Measurements from ENCODE around the gene OTOGL. TPM values are rescaled to one million over a fixed set of nuclear protein-coding genes. Genes with fewer than 3 reads are reported as not detected.
A peak's percentile ranks its signal among the peaks of the same experiment; 100 is the strongest.

The OTOGL gene
- polyA plus RNA-seq, 3 donors, result not detected

- Mint-ChIP-seq H3K27ac (no peak overlapping the region), H3K4me3 (no peak overlapping the region), H3K9me3 (peaks cover 0 to 2% (median 0%) of the 10 kb centered on the region in 7 donors), H3K27me3 (ENCODE audit: low read depth in 3 of 3) (no peaks in the 10 kb centered on the region), H3K36me3 (no peaks in the 10 kb centered on the region), H3K4me1 (no peaks in the 10 kb centered on the region)
- Histone ChIP-seq H3K9me3 (replicated peaks in 1 of 2; ENCODE audit: control insufficient read depth in 1 of 2, insufficient read depth in 1 of 2, low read length in 2 of 2) (no peaks in the 10 kb centered on the region), H3K79me2 (ENCODE audit: insufficient read depth, low read length) (no peaks in the 10 kb centered on the region), H3K27ac (ENCODE audit: low read depth in 1 of 2, low read length in 2 of 2) (no peak overlapping the region), H3K4me2 (replicated peaks; ENCODE audit: extremely low read depth, low read length, poor library complexity, severe bottlenecking) (no peak overlapping the region), H3K9ac (ENCODE audit: insufficient read depth, low read length, poor library complexity, severe bottlenecking) (no peak overlapping the region), H3K27me3 (ENCODE audit: control insufficient read depth in 2 of 2, insufficient read depth in 2 of 2, low read length in 2 of 2) (no peaks in the 10 kb centered on the region), H3K4me1 (ENCODE audit: control insufficient read depth in 1 of 2, insufficient read depth in 2 of 2, low read length in 2 of 2) (no peaks in the 10 kb centered on the region), H3K36me3 (replicated peaks in 1 of 2; ENCODE audit: control insufficient read depth in 1 of 2, insufficient read depth in 2 of 2, low read length in 2 of 2) (no peaks in the 10 kb centered on the region), H4K20me1 (ENCODE audit: insufficient read depth, low read length) (no peaks in the 10 kb centered on the region), H3K4me3 (replicated peaks in 1 of 3; ENCODE audit: low read depth in 2 of 3, low read length in 3 of 3) (no peak overlapping the region), H2AFZ (ENCODE audit: insufficient read depth, low read depth, low read length, poor library complexity, severe bottlenecking) (no peak overlapping the region)
- TF ChIP-seq, protein P1, sequence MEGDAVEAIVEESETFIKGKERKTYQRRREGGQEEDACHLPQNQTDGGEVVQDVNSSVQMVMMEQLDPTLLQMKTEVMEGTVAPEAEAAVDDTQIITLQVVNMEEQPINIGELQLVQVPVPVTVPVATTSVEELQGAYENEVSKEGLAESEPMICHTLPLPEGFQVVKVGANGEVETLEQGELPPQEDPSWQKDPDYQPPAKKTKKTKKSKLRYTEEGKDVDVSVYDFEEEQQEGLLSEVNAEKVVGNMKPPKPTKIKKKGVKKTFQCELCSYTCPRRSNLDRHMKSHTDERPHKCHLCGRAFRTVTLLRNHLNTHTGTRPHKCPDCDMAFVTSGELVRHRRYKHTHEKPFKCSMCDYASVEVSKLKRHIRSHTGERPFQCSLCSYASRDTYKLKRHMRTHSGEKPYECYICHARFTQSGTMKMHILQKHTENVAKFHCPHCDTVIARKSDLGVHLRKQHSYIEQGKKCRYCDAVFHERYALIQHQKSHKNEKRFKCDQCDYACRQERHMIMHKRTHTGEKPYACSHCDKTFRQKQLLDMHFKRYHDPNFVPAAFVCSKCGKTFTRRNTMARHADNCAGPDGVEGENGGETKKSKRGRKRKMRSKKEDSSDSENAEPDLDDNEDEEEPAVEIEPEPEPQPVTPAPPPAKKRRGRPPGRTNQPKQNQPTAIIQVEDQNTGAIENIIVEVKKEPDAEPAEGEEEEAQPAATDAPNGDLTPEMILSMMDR (IDR thresholded peaks at IDR 0.05), result no peak
- no peak for DNase-seq
- WGBS (ENCODE audit: insufficient coverage), result no CpG with 5 or more reads among the region's 1 CpG
- intact Hi-C loops (cut with micrococcal nuclease), result no loop called here
Observed at GRCh38 chr12:80100591-80100990, 1.3 kb downstream of the OTOGL start.

- peak in 2 of 3 donors; percentile 0 to 7 for DNase-seq
- Histone ChIP-seq H3K27ac (ENCODE audit: low read depth in 1 of 2, low read length in 2 of 2) (no peak overlapping the region), H3K36me3 (replicated peaks in 1 of 2; ENCODE audit: control insufficient read depth in 1 of 2, insufficient read depth in 2 of 2, low read length in 2 of 2) (no peaks in the 10 kb centered on the region), H3K27me3 (ENCODE audit: control insufficient read depth in 2 of 2, insufficient read depth in 2 of 2, low read length in 2 of 2) (no peaks in the 10 kb centered on the region), H3K9ac (ENCODE audit: insufficient read depth, low read length, poor library complexity, severe bottlenecking) (no peak overlapping the region), H3K4me3 (replicated peaks in 1 of 3; ENCODE audit: low read depth in 2 of 3, low read length in 3 of 3) (no peak overlapping the region), H4K20me1 (ENCODE audit: insufficient read depth, low read length) (no peaks in the 10 kb centered on the region), H3K79me2 (ENCODE audit: insufficient read depth, low read length) (no peaks in the 10 kb centered on the region), H3K4me1 (ENCODE audit: control insufficient read depth in 1 of 2, insufficient read depth in 2 of 2, low read length in 2 of 2) (no peaks in the 10 kb centered on the region), H3K4me2 (replicated peaks; ENCODE audit: extremely low read depth, low read length, poor library complexity, severe bottlenecking) (no peak overlapping the region), H2AFZ (ENCODE audit: insufficient read depth, low read depth, low read length, poor library complexity, severe bottlenecking) (no peak overlapping the region), H3K9me3 (replicated peaks in 1 of 2; ENCODE audit: control insufficient read depth in 1 of 2, insufficient read depth in 1 of 2, low read length in 2 of 2) (no peaks in the 10 kb centered on the region)
- Mint-ChIP-seq H3K4me3 (no peak overlapping the region), H3K27ac (no peak overlapping the region), H3K4me1 (no peaks in the 10 kb centered on the region), H3K36me3 (no peaks in the 10 kb centered on the region), H3K9me3 (peaks cover 0 to 2% (median 0%) of the 10 kb centered on the region in 7 donors), H3K27me3 (ENCODE audit: low read depth in 3 of 3) (no peaks in the 10 kb centered on the region)
- TF ChIP-seq, protein P1 (IDR thresholded peaks at IDR 0.05), result no peak
- intact Hi-C loops (cut with micrococcal nuclease), result no loop called here
- no CpG with 5 or more reads among the region's 2 CpGs for WGBS (ENCODE audit: insufficient coverage)
Observed at GRCh38 chr12:80101126-80101525, 1.8 kb downstream of the OTOGL start.
